ENCODE results near the gene MTR. TPM values are rescaled to one million over a fixed set of nuclear protein-coding genes. Genes with fewer than 3 reads are reported as not detected.
A peak's percentile ranks its signal among the peaks of the same experiment; 100 is the strongest.

Gene MTR
- total RNA-seq, 4 donors from 2014 or later = 43.2 to 78.3 (median 47.0) TPM

DNA sequence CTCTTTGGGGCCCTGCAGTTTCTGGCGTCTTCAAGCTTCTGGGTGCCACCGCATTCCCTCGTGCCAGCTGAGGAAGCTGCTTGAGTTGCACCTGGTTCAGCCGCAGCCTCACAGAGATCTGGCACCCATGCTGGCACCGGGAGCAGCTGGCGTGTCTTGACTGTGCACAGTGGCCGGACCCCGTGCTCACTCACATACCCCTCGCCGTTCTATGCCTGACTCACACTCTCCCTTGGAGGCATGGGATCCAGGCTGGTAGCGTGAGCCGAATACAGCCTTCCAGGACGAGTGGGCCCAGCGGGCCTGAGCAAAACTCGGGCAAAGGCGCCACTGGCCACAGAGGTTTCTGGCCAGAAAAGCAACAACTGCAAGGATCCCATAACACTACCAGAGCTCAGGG, 8.6 kb upstream of the MTR start:
- WGBS, 2 donors = 92 to 94% methylated on average over 14 to 15 of the region's 16 CpGs
- DNase-seq = no peak
- Histone ChIP-seq H3K9me3 (no peaks in the 10 kb centered on the region), H3K27me3 (no peaks in the 10 kb centered on the region), H3K4me1 (no peaks in the 10 kb centered on the region), H3K4me3 (replicated peaks in 1 of 3) (no peak overlapping the region), H3K27ac (no peak overlapping the region), H3K36me3 (no peaks in the 10 kb centered on the region)
- intact Hi-C loops (cut with DNase I) = no loop called here
- no peak for TF ChIP-seq POLR2A (IDR thresholded peaks at IDR 0.05)
- TF ChIP-seq, protein P1, sequence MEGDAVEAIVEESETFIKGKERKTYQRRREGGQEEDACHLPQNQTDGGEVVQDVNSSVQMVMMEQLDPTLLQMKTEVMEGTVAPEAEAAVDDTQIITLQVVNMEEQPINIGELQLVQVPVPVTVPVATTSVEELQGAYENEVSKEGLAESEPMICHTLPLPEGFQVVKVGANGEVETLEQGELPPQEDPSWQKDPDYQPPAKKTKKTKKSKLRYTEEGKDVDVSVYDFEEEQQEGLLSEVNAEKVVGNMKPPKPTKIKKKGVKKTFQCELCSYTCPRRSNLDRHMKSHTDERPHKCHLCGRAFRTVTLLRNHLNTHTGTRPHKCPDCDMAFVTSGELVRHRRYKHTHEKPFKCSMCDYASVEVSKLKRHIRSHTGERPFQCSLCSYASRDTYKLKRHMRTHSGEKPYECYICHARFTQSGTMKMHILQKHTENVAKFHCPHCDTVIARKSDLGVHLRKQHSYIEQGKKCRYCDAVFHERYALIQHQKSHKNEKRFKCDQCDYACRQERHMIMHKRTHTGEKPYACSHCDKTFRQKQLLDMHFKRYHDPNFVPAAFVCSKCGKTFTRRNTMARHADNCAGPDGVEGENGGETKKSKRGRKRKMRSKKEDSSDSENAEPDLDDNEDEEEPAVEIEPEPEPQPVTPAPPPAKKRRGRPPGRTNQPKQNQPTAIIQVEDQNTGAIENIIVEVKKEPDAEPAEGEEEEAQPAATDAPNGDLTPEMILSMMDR (IDR thresholded peaks at IDR 0.05) = no peak

DNA sequence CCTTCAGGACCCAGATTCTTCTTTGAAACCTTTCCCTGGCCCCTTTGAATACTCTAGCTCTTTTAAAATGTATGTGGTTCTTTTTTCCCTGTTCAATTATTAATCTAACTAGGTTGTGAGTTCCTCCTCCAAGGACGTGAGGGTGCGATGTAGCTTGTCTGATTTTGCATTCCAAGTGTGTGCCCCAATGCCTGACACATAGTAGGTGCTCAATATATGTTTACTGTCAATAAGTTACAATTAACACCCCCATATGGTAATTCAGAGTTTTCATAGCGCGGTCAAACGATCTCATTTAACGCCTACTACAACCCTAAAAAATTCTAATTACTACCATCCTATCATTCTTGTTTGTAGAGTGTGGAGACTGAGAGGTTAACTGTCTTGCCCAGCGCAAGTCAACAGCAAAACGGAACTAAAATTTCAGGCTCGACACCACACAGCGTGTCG, 482 bp upstream of the MTR start:
- no peaks in the 10 kb centered on the region for H3K9me3 ChIP-seq
- no peaks in the 10 kb centered on the region for H3K36me3 ChIP-seq
- H3K27me3 ChIP-seq = no peaks in the 10 kb centered on the region
- intact Hi-C loops (cut with DNase I) = loop anchor here (10.0 kb wide), 1 partner anchor 190 kb away; the partner anchor contains the start of gene HEATR1
- no peak for TF ChIP-seq POLR2A (IDR thresholded peaks at IDR 0.05)
- TF ChIP-seq, protein P1 (IDR thresholded peaks at IDR 0.05) = no peak
- DNase-seq = no peak
- peak overlapping the region; percentile 7 to 93 (median 14) for H3K27ac ChIP-seq
- peak overlapping the region in 1 of 3 donors; percentile 78 for H3K4me3 ChIP-seq (replicated peaks in 1 of 3)
- peaks cover 19 to 27% of the 10 kb centered on the region in 2 donors for H3K4me1 ChIP-seq
- 16 to 17% methylated on average over 11 of the region's 11 CpGs for whole genome bisulfite sequencing, 2 donors

DNA sequence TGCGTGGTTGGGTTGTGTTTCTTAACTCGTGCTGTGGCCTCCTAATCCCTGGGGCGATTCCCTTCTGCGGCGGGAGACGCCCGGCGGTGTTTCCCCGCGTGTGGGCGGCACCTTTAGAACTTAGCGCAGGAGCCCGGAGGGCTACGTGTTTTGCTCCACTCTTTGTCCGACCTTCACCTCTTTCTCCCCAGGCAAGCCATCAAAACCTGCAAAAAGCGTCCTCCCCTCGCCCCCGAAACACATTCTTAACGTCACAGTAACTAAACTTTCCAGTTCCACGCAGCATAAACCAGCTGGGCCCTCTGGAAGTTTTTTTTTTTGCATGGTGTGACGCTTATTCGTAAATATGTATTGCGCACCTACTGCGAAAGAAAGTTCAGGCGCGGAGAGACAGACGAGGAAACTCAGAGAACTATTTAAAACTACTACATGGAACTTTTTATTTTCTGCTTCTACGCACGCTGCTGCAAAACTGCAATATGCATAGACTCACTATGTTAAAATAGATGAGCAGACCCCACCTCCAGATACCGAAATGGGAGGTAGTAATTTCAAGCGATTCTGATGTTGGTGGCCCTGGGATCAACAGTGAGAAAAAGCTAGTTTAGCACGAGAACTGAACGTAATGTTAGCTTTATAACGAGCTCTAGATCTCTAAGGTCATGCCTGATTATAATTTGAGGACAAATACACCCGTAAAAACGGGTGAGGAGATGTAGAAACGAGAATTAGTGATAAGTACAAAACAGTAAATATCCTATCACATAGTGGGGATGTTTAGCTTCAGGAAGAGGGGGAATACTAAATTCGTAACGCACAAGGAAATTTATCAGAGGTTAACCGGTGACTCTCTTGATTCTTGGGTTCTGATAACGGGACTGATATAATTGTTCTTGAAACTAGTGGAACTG, 920 bp downstream of the MTR start:
- intact Hi-C loops (cut with DNase I) = loop anchor here (10.0 kb wide), 1 partner anchor 191 kb away; the partner anchor contains the start of gene HEATR1
- H3K36me3 ChIP-seq = no peaks in the 10 kb centered on the region
- H3K27me3 ChIP-seq = no peaks in the 10 kb centered on the region
- no peaks in the 10 kb centered on the region for H3K9me3 ChIP-seq
- no peak for DNase-seq
- WGBS, 2 donors = 3 to 4% methylated on average over 40 to 41 of the region's 41 CpGs
- H3K4me3 ChIP-seq (replicated peaks in 1 of 3) = peak overlapping the region; percentile 41 to 98 (median 78)
- TF ChIP-seq, protein P1 (IDR thresholded peaks at IDR 0.05) = no peak
- TF ChIP-seq POLR2A (IDR thresholded peaks at IDR 0.05) = no peak
- H3K4me1 ChIP-seq = peaks cover 33 to 40% of the 10 kb centered on the region in 2 donors
- H3K27ac ChIP-seq = peak overlapping the region; percentile 70 to 93 (median 85)

DNA sequence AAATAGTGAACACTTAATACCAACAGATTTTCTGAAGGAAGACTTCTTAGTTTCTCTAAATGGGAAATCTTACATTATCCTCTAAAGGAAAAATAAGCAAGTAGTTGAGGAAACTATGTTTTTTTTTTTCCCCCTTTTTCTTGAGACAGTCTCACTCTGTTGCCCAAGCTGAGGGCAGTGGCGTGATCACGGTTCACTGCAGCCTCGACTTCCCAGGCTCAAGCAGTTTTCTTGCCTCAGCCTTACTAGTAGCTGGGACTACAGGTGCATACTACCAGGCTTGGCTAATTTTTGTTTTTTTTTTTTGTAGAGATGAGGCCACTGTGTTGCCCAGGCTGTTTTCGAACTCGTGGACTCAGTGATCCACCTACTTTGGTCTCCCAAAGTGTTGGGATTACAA, 3.9 kb downstream of the MTR start:
- intact Hi-C loops (cut with DNase I) = loop anchor here (10.0 kb wide), 1 partner anchor 194 kb away; the partner anchor contains the start of gene HEATR1

More for the DNA sequence above, 3.9 kb downstream of the MTR start:
- Histone ChIP-seq H3K4me1 (peaks cover 33 to 61% of the 10 kb centered on the region in 2 donors), H3K36me3 (no peaks in the 10 kb centered on the region), H3K27me3 (no peaks in the 10 kb centered on the region), H3K27ac (peak overlapping the region; percentile 40 to 85 (median 65)), H3K4me3 (replicated peaks in 1 of 3) (no peak overlapping the region), H3K9me3 (no peaks in the 10 kb centered on the region)
- TF ChIP-seq POLR2A (IDR thresholded peaks at IDR 0.05) = no peak
- TF ChIP-seq, protein P1 (IDR thresholded peaks at IDR 0.05) = no peak
- WGBS, 2 donors = 42 to 62% methylated on average over 5 of the region's 5 CpGs
- peak; percentile 54 to 63 for DNase-seq

Data from thyroid gland (tissue), 4 donors.